SK-N-SH treated with all-trans-retinoic acid at 6 μM for 48 hours (cell line): ENCODE results near the gene GOLGA8B.

Experiments used
- ARNTL ChIP-seq: fragments of 450-650 bp; formaldehyde crosslinking; IDR thresholded peaks from 2 replicates; pipeline ENCODE4 v1.5.0; 2020; ENCODE audit warnings: low read depth, mild to moderate bottlenecking, moderate library complexity, borderline replicate concordance
- OSR1 ChIP-seq: fragments of 250-450 bp; sonication (Bioruptor Pico); IDR thresholded peaks from 2 replicates; pipeline ENCODE4 v1.8.0; 2022; ENCODE audit warnings: moderate library complexity, mild to moderate bottlenecking, inconsistent platforms
- TOX ChIP-seq: fragments of 250-450 bp; sonication (Bioruptor Pico); IDR thresholded peaks from 2 replicates; pipeline ENCODE4 v1.8.0; 2021; ENCODE audit warnings: mild to moderate bottlenecking, moderate library complexity, borderline replicate concordance
- ZFP30 ChIP-seq: fragments of 450-650 bp; formaldehyde crosslinking; IDR thresholded peaks from 2 replicates; pipeline ENCODE4 v1.5.0; 2022; ENCODE audit warnings: mild to moderate bottlenecking, moderate library complexity
- ZNF70 ChIP-seq: fragments of 450-650 bp; formaldehyde crosslinking; IDR thresholded peaks from 2 replicates; pipeline ENCODE4 v1.5.0; 2020; ENCODE audit warnings: mild to moderate bottlenecking, moderate library complexity
- TF ChIP-seq, protein P1 (sequence below): fragments of 250-450 bp; sonication (Bioruptor Pico); IDR thresholded peaks from 2 replicates; pipeline ENCODE4 v1.5.0; 2020; ENCODE audit warnings: mild to moderate bottlenecking, moderate library complexity
- TF ChIP-seq, protein P2 (sequence below): fragments of 250-450 bp; sonication (Bioruptor Pico); IDR thresholded peaks from 2 replicates; pipeline ENCODE4 v1.8.0; 2020; ENCODE audit warnings: mild to moderate bottlenecking, moderate library complexity, borderline replicate concordance
- TF ChIP-seq, protein P3 (sequence below): fragments of 250-450 bp; sonication (Bioruptor Pico); IDR thresholded peaks from 2 replicates; pipeline ENCODE4 v1.5.1; 2020; ENCODE audit warnings: low read depth, mild to moderate bottlenecking, moderate library complexity

DNA sequence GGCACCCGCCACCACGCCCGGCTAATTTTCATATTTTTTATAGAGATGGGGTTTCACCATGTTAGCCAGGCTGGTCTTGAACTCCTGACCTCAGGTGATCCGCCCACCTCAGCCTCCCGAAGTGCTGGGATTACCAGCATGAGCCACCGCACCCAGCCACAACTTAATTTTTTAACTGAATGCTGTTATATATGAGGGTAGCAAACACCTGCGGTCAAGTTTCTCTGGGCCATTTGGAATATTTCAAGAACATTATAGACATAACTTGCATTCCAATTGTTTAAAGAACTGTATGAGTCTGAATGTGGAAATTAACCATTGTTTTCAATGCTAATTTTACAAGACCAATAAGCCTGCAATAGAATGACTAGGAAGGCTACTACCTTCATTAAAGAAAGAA lies 35.7 kb upstream of the GOLGA8B start:
- TF ChIP-seq, protein P1, sequence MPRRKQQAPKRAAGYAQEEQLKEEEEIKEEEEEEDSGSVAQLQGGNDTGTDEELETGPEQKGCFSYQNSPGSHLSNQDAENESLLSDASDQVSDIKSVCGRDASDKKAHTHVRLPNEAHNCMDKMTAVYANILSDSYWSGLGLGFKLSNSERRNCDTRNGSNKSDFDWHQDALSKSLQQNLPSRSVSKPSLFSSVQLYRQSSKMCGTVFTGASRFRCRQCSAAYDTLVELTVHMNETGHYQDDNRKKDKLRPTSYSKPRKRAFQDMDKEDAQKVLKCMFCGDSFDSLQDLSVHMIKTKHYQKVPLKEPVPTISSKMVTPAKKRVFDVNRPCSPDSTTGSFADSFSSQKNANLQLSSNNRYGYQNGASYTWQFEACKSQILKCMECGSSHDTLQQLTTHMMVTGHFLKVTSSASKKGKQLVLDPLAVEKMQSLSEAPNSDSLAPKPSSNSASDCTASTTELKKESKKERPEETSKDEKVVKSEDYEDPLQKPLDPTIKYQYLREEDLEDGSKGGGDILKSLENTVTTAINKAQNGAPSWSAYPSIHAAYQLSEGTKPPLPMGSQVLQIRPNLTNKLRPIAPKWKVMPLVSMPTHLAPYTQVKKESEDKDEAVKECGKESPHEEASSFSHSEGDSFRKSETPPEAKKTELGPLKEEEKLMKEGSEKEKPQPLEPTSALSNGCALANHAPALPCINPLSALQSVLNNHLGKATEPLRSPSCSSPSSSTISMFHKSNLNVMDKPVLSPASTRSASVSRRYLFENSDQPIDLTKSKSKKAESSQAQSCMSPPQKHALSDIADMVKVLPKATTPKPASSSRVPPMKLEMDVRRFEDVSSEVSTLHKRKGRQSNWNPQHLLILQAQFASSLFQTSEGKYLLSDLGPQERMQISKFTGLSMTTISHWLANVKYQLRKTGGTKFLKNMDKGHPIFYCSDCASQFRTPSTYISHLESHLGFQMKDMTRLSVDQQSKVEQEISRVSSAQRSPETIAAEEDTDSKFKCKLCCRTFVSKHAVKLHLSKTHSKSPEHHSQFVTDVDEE (CRISPR knock-in tag), result no peak
- TF ChIP-seq ZFP30 (CRISPR knock-in tag), result no peak
- TF ChIP-seq, protein P2, sequence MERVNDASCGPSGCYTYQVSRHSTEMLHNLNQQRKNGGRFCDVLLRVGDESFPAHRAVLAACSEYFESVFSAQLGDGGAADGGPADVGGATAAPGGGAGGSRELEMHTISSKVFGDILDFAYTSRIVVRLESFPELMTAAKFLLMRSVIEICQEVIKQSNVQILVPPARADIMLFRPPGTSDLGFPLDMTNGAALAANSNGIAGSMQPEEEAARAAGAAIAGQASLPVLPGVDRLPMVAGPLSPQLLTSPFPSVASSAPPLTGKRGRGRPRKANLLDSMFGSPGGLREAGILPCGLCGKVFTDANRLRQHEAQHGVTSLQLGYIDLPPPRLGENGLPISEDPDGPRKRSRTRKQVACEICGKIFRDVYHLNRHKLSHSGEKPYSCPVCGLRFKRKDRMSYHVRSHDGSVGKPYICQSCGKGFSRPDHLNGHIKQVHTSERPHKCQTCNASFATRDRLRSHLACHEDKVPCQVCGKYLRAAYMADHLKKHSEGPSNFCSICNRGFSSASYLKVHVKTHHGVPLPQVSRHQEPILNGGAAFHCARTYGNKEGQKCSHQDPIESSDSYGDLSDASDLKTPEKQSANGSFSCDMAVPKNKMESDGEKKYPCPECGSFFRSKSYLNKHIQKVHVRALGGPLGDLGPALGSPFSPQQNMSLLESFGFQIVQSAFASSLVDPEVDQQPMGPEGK (CRISPR knock-in tag), result no peak
- no peak for TF ChIP-seq OSR1 (CRISPR knock-in tag)
- TF ChIP-seq, protein P3, sequence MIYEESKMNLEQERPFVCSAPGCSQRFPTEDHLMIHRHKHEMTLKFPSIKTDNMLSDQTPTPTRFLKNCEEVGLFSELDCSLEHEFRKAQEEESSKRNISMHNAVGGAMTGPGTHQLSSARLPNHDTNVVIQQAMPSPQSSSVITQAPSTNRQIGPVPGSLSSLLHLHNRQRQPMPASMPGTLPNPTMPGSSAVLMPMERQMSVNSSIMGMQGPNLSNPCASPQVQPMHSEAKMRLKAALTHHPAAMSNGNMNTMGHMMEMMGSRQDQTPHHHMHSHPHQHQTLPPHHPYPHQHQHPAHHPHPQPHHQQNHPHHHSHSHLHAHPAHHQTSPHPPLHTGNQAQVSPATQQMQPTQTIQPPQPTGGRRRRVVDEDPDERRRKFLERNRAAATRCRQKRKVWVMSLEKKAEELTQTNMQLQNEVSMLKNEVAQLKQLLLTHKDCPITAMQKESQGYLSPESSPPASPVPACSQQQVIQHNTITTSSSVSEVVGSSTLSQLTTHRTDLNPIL (CRISPR knock-in tag), result no peak
- no peak for TF ChIP-seq TOX
- TF ChIP-seq ARNTL, result no peak
- TF ChIP-seq ZNF70 (CRISPR knock-in tag), result no peak
